Measurements from ENCODE around the gene ATP11A.

DNA sequence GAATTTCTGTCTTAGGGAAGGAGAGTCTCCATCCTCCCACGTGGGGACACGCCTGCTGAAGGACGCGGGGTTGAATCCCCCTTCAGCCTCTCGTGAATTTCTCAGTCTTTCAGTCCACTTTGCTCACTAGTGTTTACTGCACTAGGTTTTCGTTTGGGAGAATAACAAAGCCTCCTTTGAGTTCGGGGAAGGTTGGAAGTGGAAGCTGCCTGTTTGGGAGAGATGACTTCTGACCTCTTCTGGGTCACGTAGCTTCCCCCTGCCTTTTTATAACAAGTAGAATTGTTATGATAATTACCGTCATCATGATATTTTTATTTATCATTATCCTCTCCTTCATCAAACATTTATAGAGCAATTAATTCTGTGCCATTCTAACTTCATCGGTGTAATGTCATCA, 60.7 kb downstream of the ATP11A start:
- TF ChIP-seq, protein P1, sequence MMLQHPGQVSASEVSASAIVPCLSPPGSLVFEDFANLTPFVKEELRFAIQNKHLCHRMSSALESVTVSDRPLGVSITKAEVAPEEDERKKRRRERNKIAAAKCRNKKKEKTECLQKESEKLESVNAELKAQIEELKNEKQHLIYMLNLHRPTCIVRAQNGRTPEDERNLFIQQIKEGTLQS (IDR thresholded peaks at IDR 0.05) = no peak
- TF ChIP-seq, protein P2, sequence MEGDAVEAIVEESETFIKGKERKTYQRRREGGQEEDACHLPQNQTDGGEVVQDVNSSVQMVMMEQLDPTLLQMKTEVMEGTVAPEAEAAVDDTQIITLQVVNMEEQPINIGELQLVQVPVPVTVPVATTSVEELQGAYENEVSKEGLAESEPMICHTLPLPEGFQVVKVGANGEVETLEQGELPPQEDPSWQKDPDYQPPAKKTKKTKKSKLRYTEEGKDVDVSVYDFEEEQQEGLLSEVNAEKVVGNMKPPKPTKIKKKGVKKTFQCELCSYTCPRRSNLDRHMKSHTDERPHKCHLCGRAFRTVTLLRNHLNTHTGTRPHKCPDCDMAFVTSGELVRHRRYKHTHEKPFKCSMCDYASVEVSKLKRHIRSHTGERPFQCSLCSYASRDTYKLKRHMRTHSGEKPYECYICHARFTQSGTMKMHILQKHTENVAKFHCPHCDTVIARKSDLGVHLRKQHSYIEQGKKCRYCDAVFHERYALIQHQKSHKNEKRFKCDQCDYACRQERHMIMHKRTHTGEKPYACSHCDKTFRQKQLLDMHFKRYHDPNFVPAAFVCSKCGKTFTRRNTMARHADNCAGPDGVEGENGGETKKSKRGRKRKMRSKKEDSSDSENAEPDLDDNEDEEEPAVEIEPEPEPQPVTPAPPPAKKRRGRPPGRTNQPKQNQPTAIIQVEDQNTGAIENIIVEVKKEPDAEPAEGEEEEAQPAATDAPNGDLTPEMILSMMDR (IDR thresholded peaks at IDR 0.05 in 2 of 3, conservative IDR thresholded peaks at IDR 0.05 in 1 of 3; ENCODE audit: borderline replicate concordance in 1 of 3, insufficient read depth in 1 of 3, low read depth in 2 of 3, low read length in 2 of 3) = no peak
- TF ChIP-seq TCF7L2 (IDR thresholded peaks at IDR 0.05; ENCODE audit: borderline replicate concordance, extremely low read depth, insufficient read depth, insufficient read length) (no peak), EZH2phosphoT487 (IDR thresholded peaks at IDR 0.05; ENCODE audit: borderline replicate concordance) (no peak), POLR2AphosphoS5 (IDR thresholded peaks at IDR 0.05; ENCODE audit: low read depth, low read length) (no peak), JUND (IDR thresholded peaks at IDR 0.05) (no peak), POLR2A (IDR thresholded peaks at IDR 0.05; ENCODE audit: borderline replicate concordance, extremely low read depth, insufficient read depth, insufficient read length) (no peak), EZH2 (IDR thresholded peaks at IDR 0.05) (no peak), YY1 (IDR thresholded peaks at IDR 0.05; ENCODE audit: extremely low read depth, insufficient replicate concordance, low read depth, low read length) (no peak), REST (IDR thresholded peaks at IDR 0.05; ENCODE audit: low read depth) (no peak), FOSL1 (IDR thresholded peaks at IDR 0.05; ENCODE audit: low read depth) (no peak), SRF (IDR thresholded peaks at IDR 0.05; ENCODE audit: low read depth) (no peak), SIN3A (IDR thresholded peaks at IDR 0.05; ENCODE audit: low read depth) (no peak), RAD21 (IDR thresholded peaks at IDR 0.05; ENCODE audit: low read depth) (no peak)

All from HCT116 (cell line).